DOHH2 (cell line): ENCODE results near the gene CLIC4.

ENCODE experiments used
- H3F3A ChIP-seq: fragments of 200-600 bp; sonication (generic), shearing (Covaris generic); 2 replicates; pipeline ENCODE4 v1.6.0; 2016; ENCODE audit warnings: antibody characterized with exemption, mild to moderate bottlenecking; ENCODE audit not compliant: control insufficient read depth, insufficient read depth
- H3K27ac ChIP-seq: fragments of 200-600 bp; sonication (generic); 2 replicates; pipeline ENCODE4 v1.5.1; 2014; ENCODE audit warnings: low read depth, mild to moderate bottlenecking, low read length, moderate library complexity
- H3K27me3 ChIP-seq: fragments of 200-600 bp; sonication (generic); 2 replicates; pipeline ENCODE4 v1.6.1; 2014; ENCODE audit warnings: mild to moderate bottlenecking, low read length, mixed read lengths; ENCODE audit not compliant: control insufficient read depth
- H3K36me3 ChIP-seq: fragments of 200-600 bp; sonication (generic); 2 replicates; pipeline ENCODE4 v1.6.1; 2014; ENCODE audit warnings: mild to moderate bottlenecking, low read length, moderate library complexity, mixed read lengths; ENCODE audit not compliant: control insufficient read depth
- H3K4me1 ChIP-seq: fragments of 200-600 bp; sonication (generic); 2 replicates; pipeline ENCODE4 v1.6.1; 2014; ENCODE audit warnings: mild to moderate bottlenecking, low read length, mixed read lengths; ENCODE audit not compliant: control insufficient read depth
- H3K4me2 ChIP-seq: fragments of 200-600 bp; sonication (generic); 2 replicates; pipeline ENCODE4 v1.6.0; 2014; ENCODE audit warnings: mild to moderate bottlenecking, low read length, moderate library complexity
- H3K4me3 ChIP-seq: fragments of 200-600 bp; sonication (generic); 2 replicates; pipeline ENCODE4 v1.5.1; 2014; ENCODE audit warnings: mild to moderate bottlenecking, low read length, mixed read lengths
- H3K79me2 ChIP-seq: fragments of 200-600 bp; sonication (generic); 2 replicates; pipeline ENCODE4 v1.6.1; 2014; ENCODE audit warnings: mild to moderate bottlenecking, low read length, mixed read lengths; ENCODE audit not compliant: control insufficient read depth
- H3K9me2 ChIP-seq: fragments of 200-600 bp; sonication (generic); replicated peaks from 2 replicates; pipeline ENCODE4 v1.6.1; 2014; ENCODE audit warnings: mild to moderate bottlenecking, low read length, mixed read lengths; ENCODE audit not compliant: control insufficient read depth
- H3K9me3 ChIP-seq: fragments of 200-600 bp; sonication (generic); 2 replicates; pipeline ENCODE4 v1.6.1; 2014; ENCODE audit warnings: antibody characterized with exemption, low read length, mixed read lengths; ENCODE audit not compliant: control insufficient read depth, insufficient read depth
- H4K20me1 ChIP-seq: fragments of 200-600 bp; sonication (generic); 2 replicates; pipeline ENCODE4 v1.6.0; 2014; ENCODE audit warnings: low read depth, mild to moderate bottlenecking, antibody characterized with exemption, low read length, moderate library complexity; ENCODE audit not compliant: control insufficient read depth, insufficient read depth
- EZH2phosphoT487 ChIP-seq: fragments of 200-600 bp; sonication (generic); IDR thresholded peaks from 2 replicates; pipeline ENCODE4 v1.6.1; 2017; ENCODE audit warnings: borderline replicate concordance, mild to moderate bottlenecking, antibody characterized with exemption, low read length, moderate library complexity, mixed read lengths
- TF ChIP-seq, protein P1 (sequence below): fragments of 200-600 bp; sonication (generic); IDR thresholded peaks from one replicate; pipeline ENCODE4 v1.5.1; 2014; ENCODE audit warnings: antibody characterized with exemption, mild to moderate bottlenecking, low read depth, low read length; ENCODE audit not compliant: poor library complexity, severe bottlenecking

Gene CLIC4

DNA sequence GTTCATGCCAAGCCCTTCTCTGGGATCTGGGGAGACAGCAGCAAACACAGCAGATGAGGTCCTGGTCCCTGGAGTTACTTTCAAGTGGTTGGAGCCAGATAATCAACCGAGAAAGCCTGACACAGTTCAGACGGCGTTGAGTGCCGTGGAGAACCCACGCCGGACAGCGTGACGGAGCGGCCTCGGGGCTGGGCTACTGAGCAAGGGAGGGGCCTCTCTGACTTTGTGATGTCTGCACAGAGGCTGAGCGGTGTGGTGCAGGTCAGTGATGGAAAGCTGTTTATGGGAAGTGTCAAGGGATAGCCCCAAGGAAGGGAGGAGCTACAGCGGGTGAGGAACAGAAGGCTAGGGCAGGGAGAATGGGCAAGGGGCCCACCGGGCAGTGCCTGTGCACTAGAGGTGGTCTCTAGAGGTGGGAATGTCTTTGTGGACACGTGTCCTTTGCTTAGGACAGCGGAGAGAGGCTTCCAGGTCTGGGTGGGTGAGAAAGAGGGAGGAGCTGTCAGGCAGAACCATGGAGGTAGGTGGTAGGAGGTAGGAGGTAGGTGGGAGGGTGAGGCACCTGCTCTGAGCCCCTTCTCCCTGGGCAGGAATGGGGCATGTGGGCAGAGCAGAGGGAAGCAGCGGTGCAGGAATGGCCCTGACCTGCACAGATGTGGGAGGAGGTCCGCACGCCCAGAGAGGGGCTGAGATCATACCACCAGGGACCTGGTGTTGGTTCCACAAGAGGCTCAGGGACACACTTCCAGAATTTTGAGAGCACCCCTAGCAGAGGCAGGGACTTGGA is 122.0 kb downstream of the CLIC4 start:
- H3K4me2 ChIP-seq, result no peak overlapping the region
- TF ChIP-seq, protein P1, sequence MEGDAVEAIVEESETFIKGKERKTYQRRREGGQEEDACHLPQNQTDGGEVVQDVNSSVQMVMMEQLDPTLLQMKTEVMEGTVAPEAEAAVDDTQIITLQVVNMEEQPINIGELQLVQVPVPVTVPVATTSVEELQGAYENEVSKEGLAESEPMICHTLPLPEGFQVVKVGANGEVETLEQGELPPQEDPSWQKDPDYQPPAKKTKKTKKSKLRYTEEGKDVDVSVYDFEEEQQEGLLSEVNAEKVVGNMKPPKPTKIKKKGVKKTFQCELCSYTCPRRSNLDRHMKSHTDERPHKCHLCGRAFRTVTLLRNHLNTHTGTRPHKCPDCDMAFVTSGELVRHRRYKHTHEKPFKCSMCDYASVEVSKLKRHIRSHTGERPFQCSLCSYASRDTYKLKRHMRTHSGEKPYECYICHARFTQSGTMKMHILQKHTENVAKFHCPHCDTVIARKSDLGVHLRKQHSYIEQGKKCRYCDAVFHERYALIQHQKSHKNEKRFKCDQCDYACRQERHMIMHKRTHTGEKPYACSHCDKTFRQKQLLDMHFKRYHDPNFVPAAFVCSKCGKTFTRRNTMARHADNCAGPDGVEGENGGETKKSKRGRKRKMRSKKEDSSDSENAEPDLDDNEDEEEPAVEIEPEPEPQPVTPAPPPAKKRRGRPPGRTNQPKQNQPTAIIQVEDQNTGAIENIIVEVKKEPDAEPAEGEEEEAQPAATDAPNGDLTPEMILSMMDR, result no peak
- H3K79me2 ChIP-seq, result no peaks in the 10 kb centered on the region

GRCh38 chr1:24868016-24868875 is 123.0 kb downstream of the CLIC4 start:
- no peaks in the 10 kb centered on the region for H4K20me1 ChIP-seq
- H3K27ac ChIP-seq, result no peak overlapping the region
- H3K79me2 ChIP-seq, result no peaks in the 10 kb centered on the region
- H3K36me3 ChIP-seq, result no peaks in the 10 kb centered on the region
- no peaks in the 10 kb centered on the region for H3K9me3 ChIP-seq
- TF ChIP-seq, protein P1, result no peak
- no peak for TF ChIP-seq EZH2phosphoT487
- peaks cover 15% of the 10 kb centered on the region for H3K27me3 ChIP-seq
- no peak overlapping the region for H3K4me3 ChIP-seq
- no peaks in the 10 kb centered on the region for H3K9me2 ChIP-seq
- peaks cover 16% of the 10 kb centered on the region for H3K4me1 ChIP-seq
- no peaks in the 10 kb centered on the region for H3F3A ChIP-seq
- H3K4me2 ChIP-seq, result no peak overlapping the region

More for the DNA sequence above, 122.0 kb downstream of the CLIC4 start:
- Histone ChIP-seq H4K20me1 (no peaks in the 10 kb centered on the region), H3F3A (no peaks in the 10 kb centered on the region), H3K36me3 (no peaks in the 10 kb centered on the region), H3K27me3 (peaks cover 10% of the 10 kb centered on the region), H3K9me2 (no peaks in the 10 kb centered on the region), H3K9me3 (no peaks in the 10 kb centered on the region), H3K27ac (no peak overlapping the region), H3K4me3 (no peak overlapping the region), H3K4me1 (peaks cover 16% of the 10 kb centered on the region)

DNA sequence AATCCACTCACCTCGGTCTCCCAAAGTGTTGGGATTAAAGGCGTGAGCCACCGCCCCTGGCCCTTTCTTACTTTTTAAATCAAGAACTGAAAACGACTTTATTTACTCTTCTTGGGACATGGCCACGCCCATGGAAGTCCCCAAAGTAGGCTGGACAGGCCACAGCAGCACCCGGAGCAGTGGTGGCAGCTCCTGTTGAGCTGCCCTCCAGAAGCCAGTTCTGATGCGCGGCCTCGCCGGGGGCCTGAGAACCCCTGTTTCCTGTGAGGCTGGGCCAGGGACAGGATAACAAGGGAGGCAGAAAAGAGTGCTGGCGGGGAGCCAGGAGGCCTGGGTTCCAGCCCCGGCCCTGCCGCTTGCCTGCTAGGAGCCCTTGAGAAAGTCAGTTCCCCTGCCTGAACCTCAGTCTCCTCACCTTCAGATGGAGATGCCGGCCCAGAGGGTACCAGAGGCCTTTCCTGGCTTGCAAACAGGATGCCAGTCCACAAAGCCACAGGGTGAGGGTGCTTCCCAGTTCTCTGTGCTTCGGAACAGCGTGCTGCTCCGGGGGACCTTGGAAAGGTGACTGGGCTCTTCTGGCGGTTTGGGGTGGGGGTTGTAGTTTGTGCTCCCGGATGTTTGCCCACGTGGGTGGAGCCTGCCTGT is 125.4 kb downstream of the CLIC4 start:
- H3K4me2 ChIP-seq, result no peak overlapping the region

More for the DNA sequence above, 125.4 kb downstream of the CLIC4 start:
- Histone ChIP-seq H3K9me3 (no peaks in the 10 kb centered on the region), H3K4me1 (peaks cover 11% of the 10 kb centered on the region), H3K79me2 (no peaks in the 10 kb centered on the region), H3K27me3 (peaks cover 15% of the 10 kb centered on the region; the same call in 1 of the 2 replicates), H3K9me2 (no peaks in the 10 kb centered on the region), H3K4me3 (no peak overlapping the region), H3K27ac (no peak overlapping the region), H3F3A (no peaks in the 10 kb centered on the region), H3K36me3 (no peaks in the 10 kb centered on the region), H4K20me1 (no peaks in the 10 kb centered on the region)
- TF ChIP-seq, protein P1, result no peak
